IPS-11a (cell line): ENCODE data around the gene NELL1.

Source experiments
- H3K4me3 ChIP-seq: one replicate; pipeline ENCODE4 v1.5.1; 2013; ENCODE audit warnings: low read depth, low read length, control low read depth

The NELL1 gene

GRCh38 chr11:21402274-21402673 is 732.9 kb downstream of the NELL1 start:
- no peak overlapping the region for H3K4me3 ChIP-seq

GRCh38 chr11:21403069-21403468 is 733.7 kb downstream of the NELL1 start:
- H3K4me3 ChIP-seq: no peak overlapping the region

- H3K4me3 ChIP-seq: no peak overlapping the region
Observed at GRCh38 chr11:21405422-21405821, 736.0 kb downstream of the NELL1 start.

GRCh38 chr11:21410513-21410912 is 741.1 kb downstream of the NELL1 start:
- H3K4me3 ChIP-seq: no peak overlapping the region

- no peak overlapping the region for H3K4me3 ChIP-seq
Observed at GRCh38 chr11:21411104-21411503, 741.7 kb downstream of the NELL1 start.

- H3K4me3 ChIP-seq: no peak overlapping the region
Observed at GRCh38 chr11:21411597-21411996, 742.2 kb downstream of the NELL1 start.

GRCh38 chr11:21412652-21413383 is 743.4 kb downstream of the NELL1 start:
- no peak overlapping the region for H3K4me3 ChIP-seq

- H3K4me3 ChIP-seq: no peak overlapping the region
Observed at GRCh38 chr11:21414953-21415352, 745.6 kb downstream of the NELL1 start.

- no peak overlapping the region for H3K4me3 ChIP-seq
Observed at GRCh38 chr11:21415606-21416005, 746.2 kb downstream of the NELL1 start.

- H3K4me3 ChIP-seq: no peak overlapping the region
Observed at GRCh38 chr11:21421711-21422329, 752.4 kb downstream of the NELL1 start.

- no peak overlapping the region for H3K4me3 ChIP-seq
Observed at GRCh38 chr11:21426931-21427330, 757.5 kb downstream of the NELL1 start.

- H3K4me3 ChIP-seq: no peak overlapping the region
Observed at GRCh38 chr11:21427726-21428125, 758.3 kb downstream of the NELL1 start.

- H3K4me3 ChIP-seq: no peak overlapping the region
Observed at GRCh38 chr11:21428796-21429195, 759.4 kb downstream of the NELL1 start.

GRCh38 chr11:21429401-21429800 is 760.0 kb downstream of the NELL1 start:
- H3K4me3 ChIP-seq: no peak overlapping the region

- no peak overlapping the region for H3K4me3 ChIP-seq
Observed at GRCh38 chr11:21430537-21430936, 761.2 kb downstream of the NELL1 start.

GRCh38 chr11:21446939-21447590 is 777.7 kb downstream of the NELL1 start:
- H3K4me3 ChIP-seq: no peak overlapping the region

GRCh38 chr11:21447871-21448270 is 778.5 kb downstream of the NELL1 start:
- no peak overlapping the region for H3K4me3 ChIP-seq

- no peak overlapping the region for H3K4me3 ChIP-seq
Observed at GRCh38 chr11:21456186-21456585, 786.8 kb downstream of the NELL1 start.

GRCh38 chr11:21460082-21460481 is 790.7 kb downstream of the NELL1 start:
- H3K4me3 ChIP-seq: no peak overlapping the region

GRCh38 chr11:21461701-21462100 is 792.3 kb downstream of the NELL1 start:
- no peak overlapping the region for H3K4me3 ChIP-seq

GRCh38 chr11:21464601-21465193 is 795.3 kb downstream of the NELL1 start:
- no peak overlapping the region for H3K4me3 ChIP-seq

GRCh38 chr11:21465203-21465602 is 795.8 kb downstream of the NELL1 start:
- no peak overlapping the region for H3K4me3 ChIP-seq
